Activated T-cell treated with anti-CD3 and anti-CD28 coated beads, Interleukin-2, amount 50 U/mL, for 24 hours (primary cell): ENCODE measurements around the gene ARHGEF17.

Experiments
- DNase-seq: peaks from one replicate; pipeline ENCODE4 v3.0.0-alpha.2; 2020
- H3K27ac Mint-ChIP-seq: 2 replicates; pipeline ENCODE4 v1.8.0; 2020; ENCODE audit warnings: mild to moderate bottlenecking, mixed read lengths
- H3K27me3 Mint-ChIP-seq: 2 replicates; pipeline ENCODE4 v1.8.0; 2020; ENCODE audit warnings: mixed read lengths
- H3K36me3 Mint-ChIP-seq: 2 replicates; pipeline ENCODE4 v1.8.0; 2020; ENCODE audit warnings: low read depth, mixed read lengths
- H3K4me1 Mint-ChIP-seq: 2 replicates; pipeline ENCODE4 v1.8.0; 2020; ENCODE audit warnings: low read depth, mixed read lengths
- H3K4me3 Mint-ChIP-seq: 2 replicates; pipeline ENCODE4 v1.8.0; 2020; ENCODE audit warnings: mild to moderate bottlenecking, moderate library complexity, mixed read lengths
- H3K9me3 Mint-ChIP-seq: 2 replicates; pipeline ENCODE4 v1.8.0; 2020; ENCODE audit warnings: mixed read lengths

ARHGEF17 gene

DNA sequence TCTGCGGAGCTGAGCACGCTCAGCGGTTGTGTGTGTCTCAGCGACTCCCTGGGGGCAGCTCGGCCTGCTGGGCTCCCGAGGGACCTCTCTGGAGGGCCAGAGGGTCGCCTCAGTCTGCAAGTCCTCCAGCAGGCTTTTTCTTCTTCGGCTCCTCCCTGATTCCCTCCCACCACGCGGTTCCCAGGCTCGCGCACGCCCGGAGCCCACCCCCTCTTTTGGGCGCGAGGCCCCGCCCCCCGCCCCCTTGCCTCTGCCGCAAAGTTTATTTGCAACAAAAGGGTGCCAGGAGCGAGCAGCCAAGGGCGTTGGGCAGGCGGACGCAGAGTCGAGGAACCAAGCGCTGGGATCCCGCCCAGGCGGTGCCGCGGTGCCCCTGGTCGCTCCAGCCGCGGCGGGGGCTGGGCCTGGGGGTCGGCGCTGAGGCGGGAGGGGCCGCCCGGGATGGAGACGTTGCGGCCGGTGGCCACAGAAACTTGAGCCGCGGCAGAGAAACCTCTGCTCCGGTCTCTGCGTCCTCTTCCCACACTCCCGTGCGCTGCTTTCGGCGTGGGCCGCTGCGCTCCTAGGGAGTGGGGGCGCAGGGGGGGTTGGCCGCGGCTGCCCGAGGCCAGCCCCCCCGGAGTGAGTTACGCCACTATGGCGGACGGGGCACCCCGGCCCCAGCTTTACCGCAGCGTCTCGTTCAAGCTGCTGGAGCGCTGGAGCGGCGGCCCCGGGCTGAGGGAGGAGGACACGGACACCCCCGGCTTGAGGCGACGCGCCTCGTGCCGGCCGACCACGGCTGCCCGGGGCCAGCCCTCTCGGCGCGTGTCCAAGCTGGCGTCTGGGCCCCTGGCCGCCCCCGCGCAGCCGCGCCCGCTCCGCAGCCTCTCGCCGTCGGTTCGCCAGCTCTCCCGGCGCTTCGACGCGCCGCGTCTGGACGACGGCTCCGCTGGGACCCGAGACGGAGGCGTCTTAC, at the start of gene ARHGEF17:
Gene ARHGEF17, plus strand, starts transcription at position 274 of the 958 bp plus-strand sequence. Its CDS starts 363 bp downstream, at position 637.
- H3K36me3 Mint-ChIP-seq, result no peaks in the 10 kb centered on the region
- peak within 1 kb of the TSS; percentile 81 for H3K4me3 Mint-ChIP-seq
- peak; percentile 43 for DNase-seq
- peaks cover 10% of the 10 kb centered on the region for H3K4me1 Mint-ChIP-seq
- H3K27ac Mint-ChIP-seq, result no peak within 1 kb of the TSS
- H3K27me3 Mint-ChIP-seq, result peaks cover 28% of the 10 kb centered on the region
- no peaks in the 10 kb centered on the region for H3K9me3 Mint-ChIP-seq

DNA sequence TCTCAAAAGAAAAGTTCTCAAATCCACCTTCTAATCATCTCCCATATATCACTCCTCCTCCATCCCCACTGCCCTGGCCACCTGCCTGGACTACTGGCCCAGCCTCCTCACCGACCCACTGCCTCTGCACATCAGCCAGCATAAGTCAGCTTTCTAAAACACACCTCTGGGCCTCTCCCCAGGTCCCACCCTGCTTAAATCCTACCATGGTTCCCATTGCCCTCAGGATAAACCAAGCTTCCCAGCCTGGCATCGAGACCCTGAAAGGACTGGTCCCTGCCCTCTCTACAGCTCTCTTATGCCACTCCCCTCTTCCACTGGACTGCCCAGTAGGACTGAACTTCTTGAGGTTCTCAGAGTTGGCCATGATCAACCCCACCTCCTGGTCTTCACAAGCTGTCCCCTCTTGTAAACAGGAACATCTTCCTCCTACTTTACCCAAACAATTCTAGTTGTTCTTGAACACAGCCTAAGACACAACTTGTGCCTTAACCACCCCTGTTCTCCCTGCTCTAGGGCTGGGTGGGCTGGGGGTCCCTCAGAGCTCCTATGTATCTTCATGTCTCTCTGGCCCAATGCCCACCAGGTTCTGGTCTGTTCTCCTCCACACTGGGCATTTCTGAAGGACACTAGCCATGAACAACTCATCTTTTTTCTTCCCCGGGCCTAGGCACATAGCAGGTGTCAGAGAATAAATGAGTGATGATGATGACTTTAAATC, 48.5 kb upstream of the ARHGEF17 start:
- H3K4me1 Mint-ChIP-seq, result no peaks in the 10 kb centered on the region
- no peaks in the 10 kb centered on the region for H3K9me3 Mint-ChIP-seq
- DNase-seq, result peak; percentile 17
- no peak overlapping the region for H3K27ac Mint-ChIP-seq
- no peak overlapping the region for H3K4me3 Mint-ChIP-seq
- H3K36me3 Mint-ChIP-seq, result no peaks in the 10 kb centered on the region
- H3K27me3 Mint-ChIP-seq, result peaks cover 19% of the 10 kb centered on the region

DNA sequence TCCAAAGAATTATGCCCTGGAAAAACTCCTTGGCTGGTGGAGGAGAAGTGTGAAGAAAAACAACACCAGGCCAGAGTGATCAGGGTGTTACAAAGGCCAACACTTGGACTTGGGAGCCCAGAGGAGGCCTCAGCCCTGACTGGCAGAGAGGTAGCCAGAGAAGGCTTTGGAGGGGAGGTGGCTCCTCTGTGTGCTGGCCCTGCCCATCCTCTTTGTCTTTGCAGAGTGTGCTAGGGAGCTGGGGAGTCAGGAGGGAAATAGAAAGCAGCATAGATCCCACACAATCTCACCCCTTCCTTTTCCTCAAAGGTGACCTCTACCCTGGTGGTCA, 48.0 kb upstream of the ARHGEF17 start:
- Mint-ChIP-seq H3K9me3 (no peaks in the 10 kb centered on the region), H3K27me3 (peaks cover 24% of the 10 kb centered on the region), H3K36me3 (no peaks in the 10 kb centered on the region), H3K27ac (no peak overlapping the region), H3K4me1 (no peaks in the 10 kb centered on the region), H3K4me3 (no peak overlapping the region)
- DNase-seq, result no peak

DNA sequence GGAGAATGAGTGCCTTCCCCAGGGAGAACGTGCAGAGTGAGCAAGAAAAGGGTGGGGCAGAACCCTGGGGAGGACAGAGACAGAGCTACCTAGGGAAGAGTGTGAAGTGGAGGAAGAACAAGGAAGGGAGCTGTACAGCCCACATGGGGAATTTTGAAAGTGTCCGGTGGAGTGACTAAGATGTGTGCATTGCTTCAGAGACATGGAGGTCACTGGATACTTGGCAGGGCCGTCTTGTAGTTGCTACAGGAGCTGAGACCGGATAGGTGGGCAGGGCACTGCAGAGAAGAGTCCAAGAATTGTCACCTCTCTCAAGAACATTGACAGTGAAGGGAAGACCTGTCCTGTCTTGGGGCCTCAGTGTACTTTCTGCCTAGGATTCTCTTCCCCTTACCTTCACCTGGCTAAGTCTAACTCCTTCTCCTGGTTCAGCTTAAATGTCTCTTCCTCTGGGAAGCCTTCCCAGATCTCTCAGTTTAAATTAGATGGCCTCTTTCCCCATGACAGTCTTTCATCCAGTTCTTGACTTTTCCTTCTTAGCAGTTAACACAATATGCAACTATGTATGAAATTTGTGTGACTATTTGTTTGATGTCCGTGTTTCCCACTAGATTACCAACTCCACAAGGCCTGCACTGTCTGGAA, 45.1 kb upstream of the ARHGEF17 start:
- Mint-ChIP-seq H3K27me3 (peaks cover 27% of the 10 kb centered on the region), H3K36me3 (no peaks in the 10 kb centered on the region), H3K9me3 (no peaks in the 10 kb centered on the region), H3K4me1 (no peaks in the 10 kb centered on the region), H3K27ac (no peak overlapping the region), H3K4me3 (no peak overlapping the region)
- DNase-seq, result peak; percentile 12

DNA sequence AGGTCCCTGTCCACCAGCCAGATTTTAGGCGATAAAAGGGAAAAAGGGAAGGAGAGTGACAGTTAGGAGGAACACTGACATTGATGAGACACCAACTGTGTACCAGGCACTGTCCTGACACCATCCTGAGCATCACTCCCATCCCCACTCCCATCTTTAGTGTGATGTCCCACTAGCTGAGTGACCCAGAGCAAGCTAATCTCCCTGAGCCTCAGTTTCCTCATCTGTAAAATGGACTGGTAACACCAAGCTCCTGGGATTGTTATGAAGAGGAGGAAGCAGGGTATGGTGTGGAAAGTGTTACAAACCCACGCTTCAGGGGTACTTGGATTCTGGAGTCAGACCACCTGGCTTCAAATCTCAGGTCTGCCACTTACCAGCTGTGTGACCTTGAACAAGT, 44.4 kb upstream of the ARHGEF17 start:
- Mint-ChIP-seq H3K9me3 (no peaks in the 10 kb centered on the region), H3K27ac (no peak overlapping the region), H3K4me1 (no peaks in the 10 kb centered on the region), H3K27me3 (peaks cover 27% of the 10 kb centered on the region), H3K4me3 (no peak overlapping the region), H3K36me3 (no peaks in the 10 kb centered on the region)
- no peak for DNase-seq

- Mint-ChIP-seq H3K27ac (no peak overlapping the region), H3K36me3 (no peaks in the 10 kb centered on the region), H3K27me3 (peaks cover 27% of the 10 kb centered on the region), H3K9me3 (no peaks in the 10 kb centered on the region), H3K4me1 (no peaks in the 10 kb centered on the region), H3K4me3 (no peak overlapping the region)
- peak; percentile 9 for DNase-seq
Observed at GRCh38 chr11:73265278-73265810, 42.7 kb upstream of the ARHGEF17 start.

GRCh38 chr11:73265853-73266645, 42.0 kb upstream of the ARHGEF17 start:
- H3K36me3 Mint-ChIP-seq, result no peaks in the 10 kb centered on the region
- no peaks in the 10 kb centered on the region for H3K9me3 Mint-ChIP-seq
- peaks cover 27% of the 10 kb centered on the region for H3K27me3 Mint-ChIP-seq
- no peak overlapping the region for H3K4me3 Mint-ChIP-seq
- no peak overlapping the region for H3K27ac Mint-ChIP-seq
- no peaks in the 10 kb centered on the region for H3K4me1 Mint-ChIP-seq
- DNase-seq, result peak; percentile 13

DNA sequence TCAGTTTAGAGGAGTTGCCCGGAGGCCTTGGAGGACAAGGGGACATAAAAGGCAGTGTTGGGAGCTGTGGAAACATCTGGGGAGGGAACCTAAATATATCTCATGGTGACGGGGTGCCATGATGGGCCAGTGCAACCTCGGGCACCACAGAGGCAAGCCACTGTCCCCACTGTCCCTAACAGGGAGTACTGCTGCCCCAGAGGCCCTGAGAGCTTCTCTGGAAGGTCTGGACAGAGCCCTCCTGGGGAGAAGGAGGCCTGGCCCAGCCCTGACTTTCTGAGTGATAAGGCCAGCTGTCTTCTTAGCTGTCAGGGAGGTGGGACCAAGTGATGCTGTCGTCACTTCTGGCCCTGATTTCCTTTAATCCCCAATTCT, 41.4 kb upstream of the ARHGEF17 start:
- DNase-seq, result peak; percentile 11
- H3K4me1 Mint-ChIP-seq, result no peaks in the 10 kb centered on the region

GRCh38 chr11:73267122-73267846, 40.8 kb upstream of the ARHGEF17 start:
- no peak overlapping the region for H3K27ac Mint-ChIP-seq
- H3K36me3 Mint-ChIP-seq, result no peaks in the 10 kb centered on the region
- H3K4me1 Mint-ChIP-seq, result no peaks in the 10 kb centered on the region

More for the DNA sequence above, 41.4 kb upstream of the ARHGEF17 start:
- H3K27me3 Mint-ChIP-seq, result peaks cover 27% of the 10 kb centered on the region
- H3K36me3 Mint-ChIP-seq, result no peaks in the 10 kb centered on the region
- no peak overlapping the region for H3K4me3 Mint-ChIP-seq
- no peaks in the 10 kb centered on the region for H3K9me3 Mint-ChIP-seq
- H3K27ac Mint-ChIP-seq, result no peak overlapping the region

DNA sequence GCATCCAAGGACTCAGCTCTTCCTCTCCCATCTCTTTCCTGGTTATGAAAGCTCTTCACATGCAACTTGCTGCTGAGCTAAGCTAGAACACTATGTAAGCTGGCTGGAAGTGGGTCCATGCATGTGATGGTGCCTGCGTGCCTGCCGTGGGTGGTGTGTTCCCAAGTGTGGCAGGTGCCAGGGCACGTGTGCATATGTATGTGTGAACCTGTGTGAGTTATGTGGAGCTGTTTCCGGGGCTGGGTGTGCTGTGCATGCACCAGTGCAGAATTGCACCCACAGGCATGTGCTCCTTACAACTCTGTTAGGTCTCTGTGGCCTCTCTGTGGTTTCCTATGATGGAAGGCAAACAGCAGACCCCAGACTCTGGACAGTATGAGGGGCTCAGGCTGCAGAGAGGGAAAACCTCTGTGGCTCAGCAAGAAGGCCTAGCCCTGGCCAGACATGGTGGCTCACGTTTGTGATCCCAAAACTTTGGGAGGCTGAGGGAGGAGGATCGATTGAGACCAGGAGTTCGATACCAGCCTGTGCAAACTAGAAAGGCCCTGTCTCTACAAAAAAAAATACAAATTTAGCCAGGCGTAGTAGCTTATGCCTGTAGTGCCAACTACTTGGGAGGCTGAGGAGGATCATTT, 40.1 kb upstream of the ARHGEF17 start:
- H3K27me3 Mint-ChIP-seq, result peaks cover 21% of the 10 kb centered on the region
- peak; percentile 20 for DNase-seq
- H3K36me3 Mint-ChIP-seq, result no peaks in the 10 kb centered on the region
- H3K4me3 Mint-ChIP-seq, result no peak overlapping the region
- no peak overlapping the region for H3K27ac Mint-ChIP-seq
- H3K9me3 Mint-ChIP-seq, result no peaks in the 10 kb centered on the region
- H3K4me1 Mint-ChIP-seq, result no peaks in the 10 kb centered on the region

More at GRCh38 chr11:73267122-73267846, 40.8 kb upstream of the ARHGEF17 start:
- H3K9me3 Mint-ChIP-seq, result no peaks in the 10 kb centered on the region
- DNase-seq, result peak; percentile 15
- no peak overlapping the region for H3K4me3 Mint-ChIP-seq
- H3K27me3 Mint-ChIP-seq, result peaks cover 24% of the 10 kb centered on the region

GRCh38 chr11:73268671-73269271, 39.3 kb upstream of the ARHGEF17 start:
- Mint-ChIP-seq H3K27ac (no peak overlapping the region), H3K27me3 (peaks cover 14% of the 10 kb centered on the region), H3K4me1 (no peaks in the 10 kb centered on the region), H3K9me3 (no peaks in the 10 kb centered on the region), H3K36me3 (no peaks in the 10 kb centered on the region), H3K4me3 (no peak overlapping the region)
- peak; percentile 22 for DNase-seq

DNA sequence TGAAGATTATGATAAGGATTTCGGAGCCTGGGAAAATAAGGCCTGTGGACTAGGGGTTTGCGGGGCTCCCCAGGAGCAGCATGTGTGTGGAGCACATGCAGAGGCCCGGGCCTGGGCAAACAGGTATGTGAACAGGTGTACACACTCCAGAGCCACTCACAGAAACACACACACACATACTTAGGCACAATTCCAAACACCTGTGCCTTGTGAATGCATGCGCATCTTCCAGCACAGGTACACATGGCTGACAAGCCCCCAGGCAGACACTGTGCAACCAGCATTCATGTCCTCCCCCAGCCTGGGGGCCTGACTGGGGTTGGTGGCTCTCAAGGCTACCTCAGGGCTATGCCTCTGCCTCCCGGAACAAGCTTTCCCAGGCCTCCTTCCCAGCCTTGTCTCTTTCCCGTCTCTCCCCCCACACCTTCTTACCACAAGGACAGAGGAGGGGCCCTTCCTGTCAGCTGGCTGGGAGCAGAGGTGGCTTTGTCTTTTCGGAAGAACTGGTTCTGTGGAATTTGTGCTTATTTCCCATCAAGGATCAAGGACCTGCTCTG, 38.5 kb upstream of the ARHGEF17 start:
- Mint-ChIP-seq H3K4me3 (no peak overlapping the region), H3K36me3 (no peaks in the 10 kb centered on the region), H3K9me3 (no peaks in the 10 kb centered on the region), H3K27ac (no peak overlapping the region), H3K4me1 (no peaks in the 10 kb centered on the region), H3K27me3 (peaks cover 8% of the 10 kb centered on the region)
- DNase-seq, result peak; percentile 12
